Central memory CD8-positive, alpha-beta T cell (primary cell): ENCODE measurements around the gene CDK3.

Source experiments
- ATAC-seq: fragments of 150-1000 bp; cut with Tn5 transposase; replicated peaks from 2 replicates; pipeline ENCODE4 v1.10.0; 2022; ENCODE audit warnings: mild to moderate bottlenecking, moderate FRiP score, moderate number of reproducible peaks; ENCODE audit not compliant: poor library complexity, severe bottlenecking; ENCODE audit errors: extremely low read depth
- DNase-seq, 2 donors: peaks; one replicate each; pipeline ENCODE4 v3.0.0; 2021; ENCODE audit warnings: low spot score in 2 of 2
- H3K27ac Mint-ChIP-seq: one replicate; pipeline ENCODE4 v1.8.0; 2022; ENCODE audit warnings: low read depth, mild to moderate bottlenecking, moderate library complexity, mixed read lengths
- H3K27me3 Mint-ChIP-seq: one replicate; pipeline ENCODE4 v1.8.0; 2022; ENCODE audit warnings: mixed read lengths
- H3K36me3 Mint-ChIP-seq: one replicate; pipeline ENCODE4 v1.8.0; 2022; ENCODE audit warnings: mild to moderate bottlenecking, moderate library complexity, mixed read lengths; ENCODE audit not compliant: insufficient read depth
- H3K4me1 Mint-ChIP-seq: one replicate; pipeline ENCODE4 v1.8.0; 2022; ENCODE audit warnings: mixed read lengths
- H3K4me3 Mint-ChIP-seq: one replicate; pipeline ENCODE4 v1.8.0; 2022; ENCODE audit warnings: mild to moderate bottlenecking, moderate library complexity, mixed read lengths
- H3K9me3 Mint-ChIP-seq: one replicate; pipeline ENCODE4 v1.8.0; 2022; ENCODE audit warnings: mixed read lengths

The CDK3 gene

GRCh38 chr17:76023900-76024237 is 23.2 kb downstream of the CDK3 start:
- Mint-ChIP-seq H3K9me3 (no peaks in the 10 kb centered on the region), H3K4me3 (no peak overlapping the region), H3K27ac (no peak overlapping the region), H3K27me3 (no peaks in the 10 kb centered on the region), H3K36me3 (peaks cover 3% of the 10 kb centered on the region), H3K4me1 (no peaks in the 10 kb centered on the region)
- ATAC-seq: no peak
- no peak for DNase-seq

GRCh38 chr17:76024353-76024752 is 23.7 kb downstream of the CDK3 start:
- no peaks in the 10 kb centered on the region for H3K27me3 Mint-ChIP-seq
- H3K4me1 Mint-ChIP-seq: peaks cover 5% of the 10 kb centered on the region
- H3K27ac Mint-ChIP-seq: no peak overlapping the region
- ATAC-seq (no peak), DNase-seq (no peak)
- H3K36me3 Mint-ChIP-seq: peaks cover 3% of the 10 kb centered on the region
- no peak overlapping the region for H3K4me3 Mint-ChIP-seq
- H3K9me3 Mint-ChIP-seq: no peaks in the 10 kb centered on the region

- H3K4me3 Mint-ChIP-seq: no peak overlapping the region
- no peak for ATAC-seq
- H3K4me1 Mint-ChIP-seq: peaks cover 11% of the 10 kb centered on the region
Measured at GRCh38 chr17:76025294-76025693, 24.6 kb downstream of the CDK3 start.

GRCh38 chr17:76026714-76027158 is 26.1 kb downstream of the CDK3 start:
- H3K4me3 Mint-ChIP-seq: no peak overlapping the region
- no peaks in the 10 kb centered on the region for H3K9me3 Mint-ChIP-seq
- H3K27ac Mint-ChIP-seq: no peak overlapping the region
- no peaks in the 10 kb centered on the region for H3K27me3 Mint-ChIP-seq
- DNase-seq (no peak), ATAC-seq (no peak)
- no peaks in the 10 kb centered on the region for H3K36me3 Mint-ChIP-seq
- H3K4me1 Mint-ChIP-seq: peaks cover 11% of the 10 kb centered on the region

More at GRCh38 chr17:76025294-76025693, 24.6 kb downstream of the CDK3 start:
- DNase-seq: no peak
- no peaks in the 10 kb centered on the region for H3K27me3 Mint-ChIP-seq
- no peak overlapping the region for H3K27ac Mint-ChIP-seq
- H3K36me3 Mint-ChIP-seq: peaks cover under 1% of the 10 kb centered on the region
- no peaks in the 10 kb centered on the region for H3K9me3 Mint-ChIP-seq

GRCh38 chr17:76027159-76027839 is 26.6 kb downstream of the CDK3 start, which contains the start of gene EVPL:
EVPL (minus strand) TSS chr17:76027306; CDS start chr17:76027198, 108 bp downstream.
- Mint-ChIP-seq H3K27ac (no peak within 1 kb of the TSS), H3K4me3 (no peak within 1 kb of the TSS)

GRCh38 chr17:76032073-76032779 is 31.6 kb downstream of the CDK3 start:
- H3K27me3 Mint-ChIP-seq: no peaks in the 10 kb centered on the region
- H3K4me1 Mint-ChIP-seq: peaks cover 17% of the 10 kb centered on the region
- no peak overlapping the region for H3K4me3 Mint-ChIP-seq
- no peaks in the 10 kb centered on the region for H3K9me3 Mint-ChIP-seq
- H3K36me3 Mint-ChIP-seq: no peaks in the 10 kb centered on the region
- no peak for ATAC-seq
- no peak for DNase-seq
- H3K27ac Mint-ChIP-seq: no peak overlapping the region

More at GRCh38 chr17:76027159-76027839, 26.6 kb downstream of the CDK3 start, which contains the start of gene EVPL:
- ATAC-seq: no peak
- no peaks in the 10 kb centered on the region for H3K27me3 Mint-ChIP-seq
- DNase-seq: no peak
- H3K4me1 Mint-ChIP-seq: peaks cover 11% of the 10 kb centered on the region
- H3K9me3 Mint-ChIP-seq: no peaks in the 10 kb centered on the region
- no peaks in the 10 kb centered on the region for H3K36me3 Mint-ChIP-seq

GRCh38 chr17:76032780-76033108 is 32.1 kb downstream of the CDK3 start:
- H3K4me3 Mint-ChIP-seq: no peak overlapping the region
- no peaks in the 10 kb centered on the region for H3K36me3 Mint-ChIP-seq
- H3K9me3 Mint-ChIP-seq: no peaks in the 10 kb centered on the region
- H3K27me3 Mint-ChIP-seq: no peaks in the 10 kb centered on the region
- peaks cover 17% of the 10 kb centered on the region for H3K4me1 Mint-ChIP-seq
- DNase-seq (no peak), ATAC-seq (no peak)
- H3K27ac Mint-ChIP-seq: no peak overlapping the region

GRCh38 chr17:76033139-76033538 is 32.5 kb downstream of the CDK3 start:
- DNase-seq (no peak), ATAC-seq (no peak)
- no peaks in the 10 kb centered on the region for H3K27me3 Mint-ChIP-seq
- H3K4me1 Mint-ChIP-seq: peaks cover 17% of the 10 kb centered on the region
- H3K4me3 Mint-ChIP-seq: no peak overlapping the region
- peaks cover 2% of the 10 kb centered on the region for H3K36me3 Mint-ChIP-seq
- H3K9me3 Mint-ChIP-seq: no peaks in the 10 kb centered on the region
- no peak overlapping the region for H3K27ac Mint-ChIP-seq

GRCh38 chr17:76034428-76035350 is 34.0 kb downstream of the CDK3 start:
- DNase-seq (no peak), ATAC-seq (no peak)
- no peaks in the 10 kb centered on the region for H3K9me3 Mint-ChIP-seq
- no peak overlapping the region for H3K4me3 Mint-ChIP-seq
- peaks cover 9% of the 10 kb centered on the region for H3K4me1 Mint-ChIP-seq
- peaks cover 12% of the 10 kb centered on the region for H3K36me3 Mint-ChIP-seq
- no peak overlapping the region for H3K27ac Mint-ChIP-seq
- H3K27me3 Mint-ChIP-seq: no peaks in the 10 kb centered on the region

- H3K27ac Mint-ChIP-seq: no peak overlapping the region
- ATAC-seq: no peak
- H3K27me3 Mint-ChIP-seq: no peaks in the 10 kb centered on the region
- no peaks in the 10 kb centered on the region for H3K9me3 Mint-ChIP-seq
- no peak overlapping the region for H3K4me3 Mint-ChIP-seq
- H3K4me1 Mint-ChIP-seq: peaks cover 5% of the 10 kb centered on the region
- DNase-seq: no peak
- H3K36me3 Mint-ChIP-seq: peaks cover 22% of the 10 kb centered on the region
Measured at GRCh38 chr17:76036497-76037261, 36.0 kb downstream of the CDK3 start.

- no peak overlapping the region for H3K27ac Mint-ChIP-seq
- ATAC-seq: no peak
- H3K4me1 Mint-ChIP-seq: peaks cover 5% of the 10 kb centered on the region
- no peaks in the 10 kb centered on the region for H3K9me3 Mint-ChIP-seq
- DNase-seq: no peak
- no peak overlapping the region for H3K4me3 Mint-ChIP-seq
- H3K36me3 Mint-ChIP-seq: peaks cover 29% of the 10 kb centered on the region
- no peaks in the 10 kb centered on the region for H3K27me3 Mint-ChIP-seq
Measured at GRCh38 chr17:76038050-76038449, 37.4 kb downstream of the CDK3 start.

- H3K27ac Mint-ChIP-seq: peak overlapping the region; percentile 41
- no peak overlapping the region for H3K4me3 Mint-ChIP-seq
- H3K4me1 Mint-ChIP-seq: peaks cover 5% of the 10 kb centered on the region
- H3K36me3 Mint-ChIP-seq: peaks cover 37% of the 10 kb centered on the region
- no peaks in the 10 kb centered on the region for H3K27me3 Mint-ChIP-seq
- ATAC-seq: no peak
- DNase-seq: no peak
- H3K9me3 Mint-ChIP-seq: no peaks in the 10 kb centered on the region
Measured at GRCh38 chr17:76039121-76039520, 38.5 kb downstream of the CDK3 start.
